ENCODE results near the gene SLC16A10.

DNA sequence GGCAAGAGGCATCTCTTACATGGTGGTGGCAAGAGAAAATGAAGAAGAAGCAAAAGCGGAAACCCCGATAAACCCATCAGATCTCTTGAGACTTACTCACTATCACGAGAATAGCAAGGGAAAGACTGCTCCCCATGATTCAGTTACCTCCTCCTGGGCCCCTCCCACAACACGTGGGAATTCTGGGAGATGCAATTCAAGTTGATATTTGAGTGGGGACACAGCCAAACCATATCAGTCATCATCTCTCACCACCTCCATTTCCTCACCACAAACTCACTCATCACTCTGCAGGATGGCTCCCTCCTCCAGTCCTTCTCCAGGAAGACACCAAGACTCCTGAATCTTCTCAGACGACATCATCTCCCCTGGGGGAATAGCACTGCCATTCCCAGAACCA is 25.8 kb upstream of the SLC16A10 start:
- TF ChIP-seq GATA2 (IDR thresholded peaks at IDR 0.05; ENCODE audit: low read depth, low read length) (no peak), GATA3 (IDR thresholded peaks at IDR 0.05; ENCODE audit: low read depth, low read length) (no peak)
